HG03378 (cell line): ENCODE measurements around the gene MAX.
"Not testable (repeated sequence)": the region's sequence is repeated elsewhere in the genome, so short reads cannot be mapped to it uniquely, and the experiment has no call there.

Experiments used
- ATAC-seq: cut with Tn5 transposase; IDR thresholded peaks from one replicate; pipeline ENCODE4 v1.9.1; 2021; ENCODE audit warnings: mild to moderate bottlenecking, moderate library complexity; ENCODE audit not compliant: unreplicated experiment

The MAX gene

GRCh38 chr14:65040666-65041433 is 61.5 kb downstream of the MAX start:
- no peak for ATAC-seq

GRCh38 chr14:65038966-65039365 is 63.4 kb downstream of the MAX start:
- ATAC-seq: no peak

- no peak for ATAC-seq
Observed at GRCh38 chr14:65035049-65035448, 67.3 kb downstream of the MAX start.

- no peak for ATAC-seq
Observed at GRCh38 chr14:65034021-65034420, 68.3 kb downstream of the MAX start.

- no peak for ATAC-seq
Observed at GRCh38 chr14:65033181-65033580, 69.1 kb downstream of the MAX start.

- ATAC-seq: no peak
Observed at GRCh38 chr14:65032319-65032718, 70.0 kb downstream of the MAX start.

- ATAC-seq: not testable (repeated sequence)
Observed at GRCh38 chr14:65031321-65031720, 71.0 kb downstream of the MAX start.

GRCh38 chr14:65028937-65029336 is 73.4 kb downstream of the MAX start:
- no peak for ATAC-seq

GRCh38 chr14:65027127-65027799 is 75.1 kb downstream of the MAX start:
- no peak for ATAC-seq

GRCh38 chr14:65026526-65026925 is 75.8 kb downstream of the MAX start:
- ATAC-seq: no peak

- no peak for ATAC-seq
Observed at GRCh38 chr14:65025818-65026217, 76.5 kb downstream of the MAX start.
